ENCODE results near the gene GABRD. TPM values are rescaled to one million over a fixed set of nuclear protein-coding genes. Genes with fewer than 3 reads are reported as not detected.

GABRD gene
- total RNA-seq, 1 donor from 2014 or later = not detected

- no peak for DNase-seq (ENCODE audit: low spot score)
- Mint-ChIP-seq H3K27me3 (ENCODE audit: low read depth) (peaks cover 7% of the 10 kb centered on the region), H3K27ac (ENCODE audit: unreplicated experiment) (no peak overlapping the region), H3K9me3 (ENCODE audit: low read depth) (peaks cover 5% of the 10 kb centered on the region), H3K4me3 (ENCODE audit: unreplicated experiment) (no peak overlapping the region), H3K4me1 (ENCODE audit: low read depth) (peaks cover 11% of the 10 kb centered on the region), H3K36me3 (ENCODE audit: low read depth) (peaks cover 5% of the 10 kb centered on the region)
- no peak for TF ChIP-seq CTCF (IDR thresholded peaks at IDR 0.05)
These were observed 53.1 kb downstream of the GABRD start for GRCh38 chr1:2072109-2072806.

GRCh38 chr1:2072891-2073290 lies 53.7 kb downstream of the GABRD start:
- TF ChIP-seq CTCF (IDR thresholded peaks at IDR 0.05) = no peak
- peaks cover 8% of the 10 kb centered on the region for H3K36me3 Mint-ChIP-seq (ENCODE audit: low read depth)
- H3K27ac Mint-ChIP-seq (ENCODE audit: unreplicated experiment) = no peak overlapping the region
- peaks cover 11% of the 10 kb centered on the region for H3K9me3 Mint-ChIP-seq (ENCODE audit: low read depth)
- H3K27me3 Mint-ChIP-seq (ENCODE audit: low read depth) = peaks cover 6% of the 10 kb centered on the region
- H3K4me1 Mint-ChIP-seq (ENCODE audit: low read depth) = peaks cover 11% of the 10 kb centered on the region
- DNase-seq (ENCODE audit: low spot score) = no peak
- no peak overlapping the region for H3K4me3 Mint-ChIP-seq (ENCODE audit: unreplicated experiment)

DNA sequence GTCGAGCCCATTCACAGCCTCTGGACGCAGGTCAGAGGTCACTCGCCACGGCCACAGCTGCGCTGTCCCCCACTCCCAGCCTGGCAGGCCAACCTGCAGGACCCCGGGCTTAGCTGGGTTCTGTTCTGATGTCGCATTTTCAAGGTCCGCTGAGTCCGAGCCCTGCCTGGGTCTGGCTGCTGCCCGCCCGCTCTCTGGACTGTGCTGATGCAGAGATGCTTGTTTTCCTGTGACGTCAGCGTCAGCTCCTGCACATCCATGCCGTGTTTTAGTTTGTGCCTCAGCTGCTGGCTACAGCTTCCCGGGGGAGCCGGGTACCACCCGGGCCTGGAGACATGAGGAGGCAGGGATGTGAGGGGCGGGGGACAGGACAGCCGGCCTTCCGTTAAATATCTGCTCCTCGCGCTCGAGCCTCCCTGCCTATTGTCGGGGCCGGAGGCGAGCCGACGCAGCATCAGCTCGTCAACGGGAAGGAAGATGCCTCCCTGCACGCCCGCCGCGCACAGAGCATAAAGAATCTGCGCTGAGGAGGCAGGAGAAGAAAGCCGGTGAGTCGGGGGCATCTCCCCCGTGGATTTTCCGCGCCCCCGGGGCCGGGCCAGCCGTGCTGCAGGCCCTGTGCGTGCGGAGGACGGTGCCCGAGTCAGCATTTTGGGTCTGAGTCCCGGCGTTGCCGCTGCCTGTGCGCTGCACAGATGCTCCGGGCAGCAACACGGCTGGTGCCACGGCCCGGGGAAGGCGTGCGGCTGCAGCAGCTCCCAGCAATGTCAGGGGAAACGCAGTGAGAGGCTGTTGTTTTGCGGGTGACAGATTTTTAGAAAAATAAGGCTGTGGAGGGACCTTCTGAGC lies 54.5 kb downstream of the GABRD start:
- Mint-ChIP-seq H3K9me3 (ENCODE audit: low read depth) (peaks cover 18% of the 10 kb centered on the region), H3K36me3 (ENCODE audit: low read depth) (peaks cover 15% of the 10 kb centered on the region), H3K27ac (ENCODE audit: unreplicated experiment) (peak overlapping the region; percentile 59), H3K4me3 (ENCODE audit: unreplicated experiment) (peak overlapping the region; percentile 74), H3K27me3 (ENCODE audit: low read depth) (peaks cover 6% of the 10 kb centered on the region), H3K4me1 (ENCODE audit: low read depth) (peaks cover 11% of the 10 kb centered on the region)
- TF ChIP-seq CTCF (IDR thresholded peaks at IDR 0.05) = no peak
- no peak for DNase-seq (ENCODE audit: low spot score)

DNA sequence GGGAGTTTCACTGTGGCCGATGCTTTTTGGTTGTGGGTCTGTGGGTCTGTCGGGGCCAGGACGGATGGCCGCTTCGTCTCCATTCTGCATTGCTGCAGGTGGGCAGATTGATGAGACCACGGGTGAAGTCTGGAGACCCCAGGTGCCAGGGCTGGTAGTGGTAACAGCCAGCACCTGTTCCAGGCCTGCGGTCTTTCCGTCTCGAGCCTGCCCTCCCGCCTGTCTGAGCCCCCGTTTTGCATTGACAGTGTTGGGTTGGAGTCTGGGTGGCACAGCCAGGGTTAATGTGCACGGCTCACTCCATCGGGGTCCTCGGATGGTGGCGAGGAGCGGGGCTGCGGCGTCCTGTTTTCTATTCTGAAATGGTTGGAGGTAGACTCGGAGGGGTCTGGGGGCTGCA lies 55.3 kb downstream of the GABRD start:
- H3K9me3 Mint-ChIP-seq (ENCODE audit: low read depth) = peaks cover 22% of the 10 kb centered on the region
- no peak for DNase-seq (ENCODE audit: low spot score)
- peaks cover 16% of the 10 kb centered on the region for H3K36me3 Mint-ChIP-seq (ENCODE audit: low read depth)
- H3K4me3 Mint-ChIP-seq (ENCODE audit: unreplicated experiment) = peak overlapping the region; percentile 74
- H3K27me3 Mint-ChIP-seq (ENCODE audit: low read depth) = peaks cover 6% of the 10 kb centered on the region
- H3K4me1 Mint-ChIP-seq (ENCODE audit: low read depth) = peaks cover 11% of the 10 kb centered on the region
- no peak overlapping the region for H3K27ac Mint-ChIP-seq (ENCODE audit: unreplicated experiment)
- TF ChIP-seq CTCF (IDR thresholded peaks at IDR 0.05) = no peak

GRCh38 chr1:2074944-2075740 lies 56.0 kb downstream of the GABRD start:
- Mint-ChIP-seq H3K27ac (ENCODE audit: unreplicated experiment) (no peak overlapping the region), H3K27me3 (ENCODE audit: low read depth) (peaks cover 6% of the 10 kb centered on the region), H3K9me3 (ENCODE audit: low read depth) (peaks cover 22% of the 10 kb centered on the region), H3K4me3 (ENCODE audit: unreplicated experiment) (no peak overlapping the region), H3K36me3 (ENCODE audit: low read depth) (peaks cover 16% of the 10 kb centered on the region), H3K4me1 (ENCODE audit: low read depth) (peaks cover 11% of the 10 kb centered on the region)
- DNase-seq (ENCODE audit: low spot score) = no peak
- TF ChIP-seq CTCF (IDR thresholded peaks at IDR 0.05) = no peak
